Coronary artery (tissue), 2 donors: ENCODE measurements around the gene DNALI1.
A peak's percentile ranks its signal among the peaks of the same experiment; 100 is the strongest.
"Not testable (repeated sequence)": the region's sequence is repeated elsewhere in the genome, so short reads cannot be mapped to it uniquely, and the experiment has no call there.

ENCODE experiments used
- DNase-seq: peaks from one replicate; pipeline ENCODE4 v3.0.0-alpha.2; 2017; ENCODE audit warnings: low spot score
- H3K27ac ChIP-seq, 2 donors: fragments of 200-600 bp; sonication (generic); one replicate each; pipeline ENCODE4 v1.5.1; 2016 to 2019
- H3K4me3 ChIP-seq: fragments of 200-600 bp; sonication (generic); 2 replicates; pipeline ENCODE4 v1.5.1; 2016; ENCODE audit warnings: mild to moderate bottlenecking, moderate library complexity
- TF ChIP-seq, protein P1 (sequence below): fragments of 200-600 bp; sonication (generic); IDR thresholded peaks from one replicate; pipeline ENCODE4 v1.5.1; 2019; ENCODE audit warnings: antibody characterized with exemption

The DNALI1 gene

GRCh38 chr1:37545019-37545418 lies 11.7 kb upstream of the DNALI1 start:
- TF ChIP-seq, protein P1, sequence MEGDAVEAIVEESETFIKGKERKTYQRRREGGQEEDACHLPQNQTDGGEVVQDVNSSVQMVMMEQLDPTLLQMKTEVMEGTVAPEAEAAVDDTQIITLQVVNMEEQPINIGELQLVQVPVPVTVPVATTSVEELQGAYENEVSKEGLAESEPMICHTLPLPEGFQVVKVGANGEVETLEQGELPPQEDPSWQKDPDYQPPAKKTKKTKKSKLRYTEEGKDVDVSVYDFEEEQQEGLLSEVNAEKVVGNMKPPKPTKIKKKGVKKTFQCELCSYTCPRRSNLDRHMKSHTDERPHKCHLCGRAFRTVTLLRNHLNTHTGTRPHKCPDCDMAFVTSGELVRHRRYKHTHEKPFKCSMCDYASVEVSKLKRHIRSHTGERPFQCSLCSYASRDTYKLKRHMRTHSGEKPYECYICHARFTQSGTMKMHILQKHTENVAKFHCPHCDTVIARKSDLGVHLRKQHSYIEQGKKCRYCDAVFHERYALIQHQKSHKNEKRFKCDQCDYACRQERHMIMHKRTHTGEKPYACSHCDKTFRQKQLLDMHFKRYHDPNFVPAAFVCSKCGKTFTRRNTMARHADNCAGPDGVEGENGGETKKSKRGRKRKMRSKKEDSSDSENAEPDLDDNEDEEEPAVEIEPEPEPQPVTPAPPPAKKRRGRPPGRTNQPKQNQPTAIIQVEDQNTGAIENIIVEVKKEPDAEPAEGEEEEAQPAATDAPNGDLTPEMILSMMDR: no peak

GRCh38 chr1:37549341-37549740 lies 7.4 kb upstream of the DNALI1 start:
- no peak for DNase-seq
- H3K27ac ChIP-seq: no peak overlapping the region
- H3K4me3 ChIP-seq: no peak overlapping the region
- TF ChIP-seq, protein P1: no peak

More at GRCh38 chr1:37545019-37545418, 11.7 kb upstream of the DNALI1 start:
- Histone ChIP-seq H3K27ac (no peak overlapping the region), H3K4me3 (no peak overlapping the region)
- no peak for DNase-seq

DNA sequence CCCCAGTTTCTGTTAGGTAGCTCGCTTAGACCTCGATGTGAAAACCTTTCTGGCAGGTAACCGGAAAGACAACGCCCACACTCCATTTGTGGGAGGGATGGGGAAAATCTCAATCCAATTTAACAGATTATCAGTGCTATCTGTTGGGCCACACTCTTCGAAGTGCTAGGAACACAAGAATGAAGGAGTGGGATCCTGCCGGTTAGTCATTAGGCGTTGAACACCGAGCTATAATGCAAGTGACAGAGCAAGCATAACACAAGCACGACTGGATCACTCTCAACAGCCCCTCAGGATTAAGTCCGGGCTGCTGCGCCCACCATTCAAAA lies 3.2 kb upstream of the DNALI1 start:
- Histone ChIP-seq H3K4me3 (peak overlapping the region; percentile 97), H3K27ac (peak overlapping the region; percentile 85 to 90)
- TF ChIP-seq, protein P1: no peak
- DNase-seq: no peak

DNA sequence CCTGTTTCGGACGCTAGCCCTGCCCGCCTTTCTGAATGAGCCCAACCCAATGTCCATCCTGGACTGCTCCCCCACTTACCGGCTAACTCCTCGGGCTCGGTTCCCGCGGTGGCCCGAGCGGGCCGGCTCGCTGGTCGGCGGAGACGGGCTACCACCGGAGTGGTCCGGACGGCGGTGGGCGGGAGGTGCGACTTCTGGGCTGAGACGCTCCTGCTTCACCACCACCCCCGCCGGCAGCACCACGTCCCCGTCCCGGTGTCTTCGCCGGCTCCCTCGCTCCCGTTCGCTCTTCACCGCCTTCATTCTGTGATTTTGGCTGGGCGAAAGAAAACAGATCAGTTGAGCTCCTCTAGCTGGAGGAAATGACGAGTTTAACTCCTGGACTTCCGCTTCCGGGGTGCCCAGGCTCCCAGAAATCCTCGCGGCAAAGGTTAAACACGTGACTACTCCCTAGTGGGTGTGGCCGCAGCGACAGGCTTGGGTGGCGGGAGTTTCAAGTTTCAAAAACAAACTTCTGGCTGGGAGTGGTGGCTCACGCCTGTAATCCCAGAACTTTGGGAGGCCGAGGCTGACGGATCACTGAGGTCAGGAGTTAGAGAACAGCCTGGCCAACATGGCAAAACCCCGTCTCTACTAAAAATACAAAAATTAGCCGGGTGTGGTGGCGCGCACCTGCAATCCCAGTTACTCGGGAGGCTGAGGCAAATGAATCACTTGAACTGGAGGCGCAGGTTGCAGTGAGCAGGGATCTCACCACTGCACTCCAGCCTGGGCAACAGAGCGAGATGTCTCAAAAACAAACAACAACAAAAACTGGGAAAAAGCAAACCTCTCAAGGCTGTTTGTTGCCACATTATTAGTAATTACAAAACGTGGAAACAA lies 2.6 kb upstream of the DNALI1 start, which contains the start of gene SNIP1:
TSS of gene SNIP1 (minus strand) at position 367 of the 882 bp plus-strand sequence. CDS start at position 303, 64 bp downstream.
- Histone ChIP-seq H3K4me3 (peak within 1 kb of the TSS; percentile 97), H3K27ac (peak within 1 kb of the TSS; percentile 85 to 90)
- TF ChIP-seq, protein P1: no peak
- peak; percentile 93 for DNase-seq

DNA sequence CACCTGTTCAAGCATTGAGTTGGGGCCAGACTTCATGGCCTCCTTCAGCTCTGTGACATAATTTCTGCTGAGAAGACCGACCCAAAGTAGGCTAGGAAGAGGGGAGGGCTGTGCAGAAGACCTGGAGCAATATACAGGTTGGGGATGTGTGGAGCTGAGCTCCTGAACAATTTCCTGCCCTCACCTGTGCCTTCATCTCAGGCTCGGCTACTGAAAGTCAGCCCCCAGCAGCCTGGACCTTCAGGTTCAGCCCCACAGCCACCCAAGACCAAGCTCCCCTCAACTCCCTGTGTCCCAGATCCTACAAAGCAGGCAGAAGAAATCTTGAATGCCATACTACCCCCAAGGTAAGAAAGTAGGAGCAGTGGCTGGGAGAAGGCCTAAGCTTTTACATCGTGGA lies 662 bp downstream of the DNALI1 start:
- TF ChIP-seq, protein P1: no peak
- peak overlapping the region; percentile 61 for H3K4me3 ChIP-seq
- no peak for DNase-seq
- H3K27ac ChIP-seq: peak overlapping the region in 1 of 2 donors; percentile 78

DNA sequence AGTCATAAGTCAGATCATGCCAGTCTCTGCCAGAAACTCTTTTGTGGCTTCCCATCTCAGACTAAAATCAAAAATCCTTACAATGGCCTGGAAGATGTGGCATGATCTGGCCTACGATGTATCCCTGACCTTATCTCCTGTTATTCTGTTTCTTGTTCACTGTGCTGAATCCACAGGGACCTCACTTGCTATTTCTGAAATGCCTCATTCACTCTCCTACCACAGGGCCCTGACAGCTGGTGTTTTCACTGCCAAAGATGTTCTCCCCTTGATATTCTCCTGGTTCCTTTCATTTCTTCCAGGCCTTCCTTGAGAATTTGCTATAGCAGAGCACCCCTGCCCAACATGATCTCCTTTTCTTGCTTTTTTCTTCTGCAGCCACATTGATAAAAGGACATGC lies 1.7 kb downstream of the DNALI1 start:
- no peak overlapping the region for H3K27ac ChIP-seq
- DNase-seq: no peak
- no peak overlapping the region for H3K4me3 ChIP-seq
- TF ChIP-seq, protein P1: no peak

GRCh38 chr1:37559080-37559479 lies 2.3 kb downstream of the DNALI1 start:
- Histone ChIP-seq H3K27ac (no peak overlapping the region), H3K4me3 (no peak overlapping the region)
- no peak for DNase-seq
- TF ChIP-seq, protein P1: no peak

DNA sequence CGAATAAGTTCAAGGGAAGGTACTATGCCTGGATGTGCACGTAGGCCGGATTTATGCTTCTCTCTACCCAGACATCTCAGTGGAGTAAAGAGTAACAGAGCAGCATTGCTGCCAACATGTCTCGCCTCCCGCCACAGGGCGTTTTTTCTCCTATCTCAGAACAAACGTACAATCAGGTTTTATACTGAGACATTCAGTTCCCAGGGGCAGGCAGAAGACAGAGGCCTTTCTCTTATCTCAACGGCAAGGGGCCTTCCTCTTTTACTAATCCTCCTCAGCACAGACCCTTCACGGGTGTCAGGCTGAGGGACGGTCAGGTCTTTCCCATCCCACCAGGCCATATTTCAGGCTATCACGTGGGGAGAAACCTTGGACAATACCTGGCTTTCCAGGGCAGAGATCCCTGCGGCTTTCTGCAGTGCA lies 3.2 kb downstream of the DNALI1 start:
- H3K27ac ChIP-seq, H3K4me3 ChIP-seq: not testable (repeated sequence)

More for the DNA sequence above, 3.2 kb downstream of the DNALI1 start:
- not testable (repeated sequence) for DNase-seq
